ENCODE data around the gene BLOC1S5. TPM values are rescaled to one million over a fixed set of nuclear protein-coding genes. Genes with fewer than 3 reads are reported as not detected.

BLOC1S5 gene
- polyA plus RNA-seq, 1 donor (not counting 4 experiments of a cell fraction or from before 2014, with no cell fraction given) = 8.8 TPM

DNA sequence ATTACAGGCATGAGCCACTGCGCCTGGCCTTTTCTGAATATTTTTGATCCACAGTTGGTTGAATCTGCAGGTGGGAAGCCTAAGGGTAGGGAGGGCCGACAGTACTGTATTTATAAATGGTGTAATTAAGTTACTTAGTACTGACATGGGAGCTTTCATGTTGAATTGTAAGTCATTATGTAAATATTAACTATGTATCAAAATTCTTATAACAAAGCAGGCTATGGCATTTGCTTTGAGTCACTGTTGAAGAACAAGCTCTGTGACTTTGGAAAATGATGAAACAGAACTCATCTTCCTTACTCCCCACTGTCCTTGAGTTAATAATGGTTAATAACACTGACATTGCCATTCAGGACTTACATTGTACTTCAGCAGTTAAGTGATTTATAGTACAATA lies 90.6 kb downstream of the BLOC1S5 start:
- TF ChIP-seq EZH2 (IDR thresholded peaks at IDR 0.05; ENCODE audit: low read length) = no peak
- TF ChIP-seq, protein P1, sequence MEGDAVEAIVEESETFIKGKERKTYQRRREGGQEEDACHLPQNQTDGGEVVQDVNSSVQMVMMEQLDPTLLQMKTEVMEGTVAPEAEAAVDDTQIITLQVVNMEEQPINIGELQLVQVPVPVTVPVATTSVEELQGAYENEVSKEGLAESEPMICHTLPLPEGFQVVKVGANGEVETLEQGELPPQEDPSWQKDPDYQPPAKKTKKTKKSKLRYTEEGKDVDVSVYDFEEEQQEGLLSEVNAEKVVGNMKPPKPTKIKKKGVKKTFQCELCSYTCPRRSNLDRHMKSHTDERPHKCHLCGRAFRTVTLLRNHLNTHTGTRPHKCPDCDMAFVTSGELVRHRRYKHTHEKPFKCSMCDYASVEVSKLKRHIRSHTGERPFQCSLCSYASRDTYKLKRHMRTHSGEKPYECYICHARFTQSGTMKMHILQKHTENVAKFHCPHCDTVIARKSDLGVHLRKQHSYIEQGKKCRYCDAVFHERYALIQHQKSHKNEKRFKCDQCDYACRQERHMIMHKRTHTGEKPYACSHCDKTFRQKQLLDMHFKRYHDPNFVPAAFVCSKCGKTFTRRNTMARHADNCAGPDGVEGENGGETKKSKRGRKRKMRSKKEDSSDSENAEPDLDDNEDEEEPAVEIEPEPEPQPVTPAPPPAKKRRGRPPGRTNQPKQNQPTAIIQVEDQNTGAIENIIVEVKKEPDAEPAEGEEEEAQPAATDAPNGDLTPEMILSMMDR (optimal IDR thresholded peaks at IDR 0.05 in 1 of 3, IDR thresholded peaks at IDR 0.05 in 1 of 3, conservative IDR thresholded peaks at IDR 0.05 in 1 of 3; ENCODE audit: extremely low read depth in 1 of 3, insufficient read depth in 2 of 3, low read length in 3 of 3) = no peak
- Histone ChIP-seq H3K27ac (ENCODE audit: control insufficient read depth, insufficient read depth, low read length) (no peak overlapping the region), H3K36me3 (ENCODE audit: control insufficient read depth in 2 of 2, extremely low read depth in 1 of 2, insufficient read depth in 2 of 2, low read length in 2 of 2) (no peaks in the 10 kb centered on the region), H2AFZ (ENCODE audit: control insufficient read depth, low read length) (no peak overlapping the region), H3K9me1 (ENCODE audit: control insufficient read depth, extremely low read depth, insufficient read depth, low read length) (no peaks in the 10 kb centered on the region), H3K4me2 (ENCODE audit: control insufficient read depth, extremely low read depth, insufficient read depth, low read depth, low read length) (no peak overlapping the region), H3K4me3 (ENCODE audit: control insufficient read depth in 2 of 3, extremely low read depth in 1 of 3, insufficient read depth in 2 of 3, low read depth in 1 of 3, low read length in 3 of 3) (no peak overlapping the region), H3K9ac (ENCODE audit: control insufficient read depth, extremely low read depth, insufficient read depth, low read length) (no peak overlapping the region), H3K27me3 (ENCODE audit: control insufficient read depth, extremely low read depth, insufficient read depth, low read length) (no peaks in the 10 kb centered on the region), H4K20me1 (ENCODE audit: control insufficient read depth, extremely low read depth, insufficient read depth, low read length) (no peaks in the 10 kb centered on the region), H3K79me2 (ENCODE audit: control insufficient read depth, insufficient read depth, low read length) (no peaks in the 10 kb centered on the region), H3K9me3 (ENCODE audit: control insufficient read depth, low read depth, low read length) (no peaks in the 10 kb centered on the region), H3K4me1 (ENCODE audit: control insufficient read depth, extremely low read depth, insufficient read depth, low read length) (peaks cover 3% of the 10 kb centered on the region)
- FAIRE-seq (no peak), DNase-seq (ENCODE audit: low read depth, low spot score) (no peak)
- dilution Hi-C loops (cut with MboI; ENCODE audit: extremely low pct_ligation_motif_present, low sequenced_read_pairs) = no loop called here

DNA sequence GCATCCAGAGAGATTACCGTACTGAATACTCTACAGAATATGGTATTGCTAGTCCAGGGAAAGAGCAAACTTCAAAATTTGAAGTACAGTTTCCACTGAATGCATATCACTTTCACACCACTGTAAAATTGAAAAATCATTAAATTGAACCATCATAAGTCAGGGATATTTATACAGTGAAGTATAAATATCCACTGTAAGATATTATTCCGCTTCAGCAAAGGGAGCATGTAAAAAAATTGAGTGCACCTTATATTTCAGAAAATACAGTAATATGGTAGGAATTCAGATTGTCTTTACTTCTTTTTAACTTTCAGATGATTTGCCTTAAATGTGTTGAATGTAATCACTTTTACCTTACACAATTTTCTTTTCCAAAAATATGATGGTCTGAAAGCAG lies 92.7 kb downstream of the BLOC1S5 start:
- Histone ChIP-seq H3K9me3 (ENCODE audit: control insufficient read depth, low read depth, low read length) (no peaks in the 10 kb centered on the region), H3K4me3 (ENCODE audit: control insufficient read depth in 2 of 3, extremely low read depth in 1 of 3, insufficient read depth in 2 of 3, low read depth in 1 of 3, low read length in 3 of 3) (no peak overlapping the region), H3K4me1 (ENCODE audit: control insufficient read depth, extremely low read depth, insufficient read depth, low read length) (peaks cover 3% of the 10 kb centered on the region), H3K27ac (ENCODE audit: control insufficient read depth, insufficient read depth, low read length) (no peak overlapping the region), H2AFZ (ENCODE audit: control insufficient read depth, low read length) (no peak overlapping the region), H3K79me2 (ENCODE audit: control insufficient read depth, insufficient read depth, low read length) (no peaks in the 10 kb centered on the region), H4K20me1 (ENCODE audit: control insufficient read depth, extremely low read depth, insufficient read depth, low read length) (no peaks in the 10 kb centered on the region), H3K9me1 (ENCODE audit: control insufficient read depth, extremely low read depth, insufficient read depth, low read length) (no peaks in the 10 kb centered on the region), H3K4me2 (ENCODE audit: control insufficient read depth, extremely low read depth, insufficient read depth, low read depth, low read length) (no peak overlapping the region), H3K27me3 (ENCODE audit: control insufficient read depth, extremely low read depth, insufficient read depth, low read length) (no peaks in the 10 kb centered on the region), H3K36me3 (ENCODE audit: control insufficient read depth in 2 of 2, extremely low read depth in 1 of 2, insufficient read depth in 2 of 2, low read length in 2 of 2) (no peaks in the 10 kb centered on the region), H3K9ac (ENCODE audit: control insufficient read depth, extremely low read depth, insufficient read depth, low read length) (no peak overlapping the region)
- FAIRE-seq = no peak
- dilution Hi-C loops (cut with MboI; ENCODE audit: extremely low pct_ligation_motif_present, low sequenced_read_pairs) = no loop called here
- no peak for DNase-seq (ENCODE audit: low read depth, low spot score)
- TF ChIP-seq, protein P1 (optimal IDR thresholded peaks at IDR 0.05 in 1 of 3, IDR thresholded peaks at IDR 0.05 in 1 of 3, conservative IDR thresholded peaks at IDR 0.05 in 1 of 3; ENCODE audit: extremely low read depth in 1 of 3, insufficient read depth in 2 of 3, low read length in 3 of 3) = no peak
